T-cell (primary cell): ENCODE data around the gene CNTNAP2. TPM values are rescaled to one million over a fixed set of nuclear protein-coding genes. Genes with fewer than 3 reads are reported as not detected.

Experiments
- ATAC-seq, 4 experiments: fragments of 200-7000 bp in 3 of 4; fragments of 150-1000 bp in 1 of 4; cut with Tn5 transposase; replicated peaks in 1 of 4; 1 replicate in 3 of 4; 2 replicates in 1 of 4; pipeline ENCODE4 v1.10.0; 2021; ENCODE audit warnings: moderate library complexity in 3 of 4, mild to moderate bottlenecking in 2 of 4, moderate number of reproducible peaks in 1 of 4
- CTCF ChIA-PET, 2 donors: fragments of 300-600 bp; sonication (Branson Sonifier 250); formaldehyde crosslinking; loops; one replicate each; lab custom pipeline; 2022; ENCODE audit warnings: antibody characterized with exemption in 2 of 2; lab: Charles Lee
- POLR2A ChIA-PET, 2 donors: fragments of 300-600 bp; sonication (Branson Sonifier 250); formaldehyde crosslinking; loops; one replicate each; lab custom pipeline; 2022; ENCODE audit warnings: antibody characterized with exemption in 2 of 2; lab: Charles Lee
- DNase-seq, 35 experiments: peaks; one replicate each; pipeline versions ENCODE4 v3.0.0 to v3.0.0-alpha.2; 2013 to 2023
- H3K27ac ChIP-seq: one replicate; pipeline ENCODE4 v1.5.1; 2013; ENCODE audit warnings: low read length
- H3K27me3 ChIP-seq, 2 experiments: replicated peaks in 1 of 2; 1 replicate in 1 of 2; 2 replicates in 1 of 2; pipeline versions ENCODE4 v1.6.1 to v1.7.0; 2013; ENCODE audit warnings: low read length in 1 of 2, mixed read lengths in 1 of 2; ENCODE audit not compliant: control insufficient read depth in 2 of 2, insufficient read depth in 2 of 2; ENCODE audit errors: extremely low read depth in 1 of 2
- H3K36me3 ChIP-seq, 2 donors: 1 replicate in 1 of 2; 2 replicates in 1 of 2; pipeline versions ENCODE4 v1.6.1 to v1.7.0; 2013; ENCODE audit warnings: low read length in 1 of 2; ENCODE audit not compliant: control insufficient read depth in 2 of 2, insufficient read depth in 1 of 2; ENCODE audit errors: extremely low read depth in 1 of 2
- H3K4me1 ChIP-seq, 2 experiments: 1 replicate in 1 of 2; 2 replicates in 1 of 2; pipeline versions ENCODE4 v1.6.1 to v1.7.0; 2013; ENCODE audit warnings: low read length in 2 of 2, mixed read lengths in 1 of 2; ENCODE audit not compliant: insufficient read depth in 2 of 2, control insufficient read depth in 1 of 2; ENCODE audit errors: extremely low read depth in 1 of 2
- H3K4me3 ChIP-seq, 2 donors: 1 replicate in 1 of 2; 2 replicates in 1 of 2; pipeline versions ENCODE4 v1.5.1 to v1.7.0; 2013; ENCODE audit warnings: mild to moderate bottlenecking in 2 of 2, low read length in 1 of 2, moderate library complexity in 1 of 2; ENCODE audit not compliant: control insufficient read depth in 1 of 2; ENCODE audit errors: extremely low read depth in 1 of 2
- H3K9me3 ChIP-seq: 2 replicates; pipeline ENCODE4 v1.7.0; 2013
- H3K27ac Mint-ChIP-seq, 2 donors: one replicate each; pipeline ENCODE4 v1.8.0; 2020 to 2021; ENCODE audit warnings: mild to moderate bottlenecking in 2 of 2, mixed read lengths in 2 of 2
- H3K27me3 Mint-ChIP-seq, 2 donors: one replicate each; pipeline ENCODE4 v1.8.0; 2021 to 2022; ENCODE audit warnings: mixed read lengths in 2 of 2
- H3K36me3 Mint-ChIP-seq: one replicate; pipeline ENCODE4 v1.8.0; 2021; ENCODE audit warnings: mixed read lengths
- H3K4me1 Mint-ChIP-seq, 3 donors: one replicate each; pipeline ENCODE4 v1.8.0; 2020 to 2022; ENCODE audit warnings: mixed read lengths in 3 of 3, mild to moderate bottlenecking in 1 of 3
- H3K4me3 Mint-ChIP-seq, 3 donors: one replicate each; pipeline ENCODE4 v1.8.0; 2020 to 2022; ENCODE audit warnings: mild to moderate bottlenecking in 3 of 3, mixed read lengths in 3 of 3, moderate library complexity in 3 of 3
- H3K9me3 Mint-ChIP-seq, 3 donors: one replicate each; pipeline ENCODE4 v1.8.0; 2020 to 2022; ENCODE audit warnings: mixed read lengths in 3 of 3
- WGBS: methylation state at CpG from one replicate; pipeline ENCODE4 v1.1.5; 2013; ENCODE audit warnings: missing lambda C conversion rate; ENCODE audit not compliant: insufficient coverage; 5-methylcytosine and 5-hydroxymethylcytosine counted together
- total RNA-seq, 35 experiments: library from RNA in 6 of 35; stranded (reverse) in 6 of 35; fragments of 120-200 nt in 1 of 35; gene quantifications; one replicate each; pipeline versions ENCODE4 v1.2.1 to v1.2.4 and lab custom pipeline; 2013 to 2026

Gene CNTNAP2
- total RNA-seq, 5 donors from 2014 or later (not counting 1 experiment from before 2014, with no cell fraction given): 0.15 to 0.72 (median 0.21) TPM

DNA sequence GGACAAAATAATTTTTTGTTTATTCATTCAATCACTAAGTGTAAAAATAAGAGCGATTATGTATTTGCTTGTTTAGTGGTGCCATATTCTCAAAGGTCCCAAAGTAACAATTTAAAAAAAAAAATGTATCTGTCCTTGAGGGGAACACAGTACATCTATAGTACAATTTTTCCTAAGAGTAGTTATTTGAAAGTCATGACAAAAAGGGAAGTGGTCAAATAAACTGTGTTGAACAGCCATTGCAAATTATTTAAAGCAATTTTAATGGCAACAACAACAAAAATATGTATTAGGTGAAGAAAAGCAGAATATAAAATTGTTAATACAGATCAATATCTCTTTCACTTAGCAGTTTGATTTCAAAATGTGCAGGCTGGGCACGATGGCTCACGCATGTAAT is 943.5 kb downstream of the CNTNAP2 start:
- no peaks in the 10 kb centered on the region for H3K36me3 Mint-ChIP-seq
- DNase-seq: no peak
- CTCF ChIA-PET: no interaction called here
- H3K27me3 Mint-ChIP-seq: no peaks in the 10 kb centered on the region
- 100% methylated on average over 2 of the region's 3 CpGs for WGBS
- H3K9me3 ChIP-seq: no peaks in the 10 kb centered on the region
- POLR2A ChIA-PET: no interaction called here
- no peak overlapping the region for H3K4me3 Mint-ChIP-seq
- ATAC-seq: no peak
- H3K4me1 ChIP-seq: no peaks in the 10 kb centered on the region
- H3K27me3 ChIP-seq: no peaks in the 10 kb centered on the region
- H3K4me3 ChIP-seq: no peak overlapping the region
- no peak overlapping the region for H3K27ac Mint-ChIP-seq
- no peaks in the 10 kb centered on the region for H3K36me3 ChIP-seq
- no peak overlapping the region for H3K27ac ChIP-seq
- H3K9me3 Mint-ChIP-seq: peaks cover 0 to 11% (median 10%) of the 10 kb centered on the region in 3 donors
- H3K4me1 Mint-ChIP-seq: no peaks in the 10 kb centered on the region

DNA sequence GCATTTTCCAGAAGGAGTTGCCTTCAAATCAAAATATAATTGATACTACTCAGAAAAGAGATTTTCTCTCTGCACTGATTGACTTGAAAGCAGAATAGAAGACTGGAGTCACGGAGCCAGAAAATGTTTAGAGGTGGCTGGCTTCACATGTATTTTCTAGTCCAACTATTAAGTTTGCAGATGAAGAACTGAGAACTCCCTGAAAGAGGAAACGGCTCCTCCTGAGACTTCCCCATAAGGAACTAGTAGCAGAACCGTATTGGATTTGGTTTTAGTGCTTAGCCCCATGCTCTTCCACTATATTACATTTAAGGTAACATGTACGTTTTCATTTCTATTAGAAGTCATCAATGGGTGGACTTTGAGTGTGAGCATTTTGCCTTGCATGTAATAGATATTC is 946.3 kb downstream of the CNTNAP2 start:
- H3K9me3 ChIP-seq: no peaks in the 10 kb centered on the region
- no peaks in the 10 kb centered on the region for H3K4me1 Mint-ChIP-seq

DNA sequence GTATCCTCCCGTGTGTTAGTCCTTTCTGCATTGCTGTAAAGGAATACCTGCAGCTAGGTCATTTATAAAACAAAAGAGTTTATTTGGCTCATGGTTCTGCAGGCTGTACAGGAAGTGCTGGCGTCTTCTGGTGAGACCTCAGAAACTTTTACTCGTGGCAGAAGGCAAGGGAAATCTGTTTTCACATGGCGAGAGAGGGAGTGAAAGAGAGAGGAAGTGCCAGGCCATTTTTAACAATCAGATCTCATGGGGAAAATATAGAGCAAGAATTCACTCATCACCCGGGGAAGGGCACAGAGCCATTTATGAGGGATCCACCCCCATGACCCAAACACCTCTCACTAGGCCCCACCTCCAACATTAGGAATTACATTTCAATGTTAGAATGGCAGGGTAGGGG is 952.2 kb downstream of the CNTNAP2 start:
- Histone ChIP-seq H3K9me3 (no peaks in the 10 kb centered on the region), H3K4me3 (no peak overlapping the region), H3K27ac (no peak overlapping the region), H3K27me3 (no peaks in the 10 kb centered on the region), H3K4me1 (no peaks in the 10 kb centered on the region), H3K36me3 (no peaks in the 10 kb centered on the region)
- ChIA-PET POLR2A (no interaction called here), CTCF (no interaction called here)
- no peak overlapping the region for H3K27ac Mint-ChIP-seq
- WGBS: 88% methylated on average over 1 of the region's 5 CpGs
- H3K27me3 Mint-ChIP-seq: no peaks in the 10 kb centered on the region
- ATAC-seq (no peak), DNase-seq (no peak)
- no peaks in the 10 kb centered on the region for H3K36me3 Mint-ChIP-seq
- H3K4me1 Mint-ChIP-seq: no peaks in the 10 kb centered on the region
- peaks cover 21 to 24% (median 22%) of the 10 kb centered on the region in 3 donors for H3K9me3 Mint-ChIP-seq
- no peak overlapping the region for H3K4me3 Mint-ChIP-seq

More for the DNA sequence above, 946.3 kb downstream of the CNTNAP2 start:
- H3K4me3 Mint-ChIP-seq: no peak overlapping the region
- no peaks in the 10 kb centered on the region for H3K27me3 Mint-ChIP-seq
- ChIA-PET CTCF (no interaction called here), POLR2A (no interaction called here)
- WGBS: no CpG with 5 or more reads among the region's 4 CpGs
- no peak overlapping the region for H3K27ac Mint-ChIP-seq
- no peak for ATAC-seq
- H3K9me3 Mint-ChIP-seq: peaks cover 3 to 10% (median 10%) of the 10 kb centered on the region in 3 donors
- Histone ChIP-seq H3K36me3 (no peaks in the 10 kb centered on the region), H3K27me3 (no peaks in the 10 kb centered on the region), H3K27ac (no peak overlapping the region), H3K4me1 (no peaks in the 10 kb centered on the region), H3K4me3 (no peak overlapping the region)
- no peak for DNase-seq
- no peaks in the 10 kb centered on the region for H3K36me3 Mint-ChIP-seq

DNA sequence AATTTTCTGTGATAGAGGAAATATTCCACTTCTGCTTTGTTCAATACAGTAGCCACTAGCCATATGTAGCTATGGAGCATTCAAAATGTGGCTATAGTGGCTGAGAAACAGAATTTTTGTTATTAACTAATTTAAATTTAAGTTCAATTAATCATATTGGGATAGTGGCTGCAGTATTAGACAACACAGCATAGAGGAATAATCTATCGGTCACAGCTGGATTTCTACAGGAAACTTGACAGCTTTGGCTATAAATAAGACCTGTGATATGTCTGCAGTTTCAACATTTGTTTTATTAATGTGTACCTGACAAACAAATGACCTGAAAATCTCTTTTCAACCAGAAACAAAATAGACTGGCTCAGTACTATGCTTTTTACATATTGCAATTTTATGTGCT is 953.2 kb downstream of the CNTNAP2 start:
- no peaks in the 10 kb centered on the region for H3K4me1 Mint-ChIP-seq
- WGBS: no CpG with 5 or more reads among the region's 1 CpG
- Histone ChIP-seq H3K9me3 (no peaks in the 10 kb centered on the region), H3K36me3 (no peaks in the 10 kb centered on the region), H3K4me3 (no peak overlapping the region), H3K27ac (no peak overlapping the region), H3K4me1 (no peaks in the 10 kb centered on the region), H3K27me3 (no peaks in the 10 kb centered on the region)
- no peaks in the 10 kb centered on the region for H3K27me3 Mint-ChIP-seq
- POLR2A ChIA-PET: no interaction called here
- no peak overlapping the region for H3K4me3 Mint-ChIP-seq
- no peaks in the 10 kb centered on the region for H3K36me3 Mint-ChIP-seq
- ATAC-seq (no peak), DNase-seq (no peak)
- CTCF ChIA-PET: no interaction called here
- no peak overlapping the region for H3K27ac Mint-ChIP-seq
- H3K9me3 Mint-ChIP-seq: peaks cover 20 to 24% (median 21%) of the 10 kb centered on the region in 3 donors

DNA sequence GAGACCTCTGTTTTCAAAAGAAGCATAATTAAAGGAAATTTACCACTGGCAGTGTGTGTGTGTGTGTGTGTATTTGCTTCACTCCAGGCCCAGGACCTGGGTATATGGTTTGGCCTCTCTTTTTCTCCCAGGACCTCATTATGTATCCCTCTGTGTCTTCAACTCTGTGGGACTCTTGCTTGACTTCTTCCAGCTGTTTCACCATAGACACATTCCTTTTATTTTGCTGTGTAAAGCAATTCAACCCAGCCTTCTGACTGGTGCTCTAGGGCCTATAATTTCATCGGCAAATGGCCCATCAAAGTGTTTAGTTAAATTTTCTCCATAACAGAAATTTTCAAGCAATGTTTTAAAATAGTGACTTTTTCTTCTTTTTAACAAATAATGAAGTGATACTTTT is 954.3 kb downstream of the CNTNAP2 start:
- H3K4me1 Mint-ChIP-seq: no peaks in the 10 kb centered on the region
- ChIA-PET CTCF (no interaction called here), POLR2A (no interaction called here)
- no peaks in the 10 kb centered on the region for H3K27me3 ChIP-seq
- no peak overlapping the region for H3K4me3 Mint-ChIP-seq
- no peaks in the 10 kb centered on the region for H3K36me3 Mint-ChIP-seq
- no peak overlapping the region for H3K4me3 ChIP-seq
- WGBS: no CpG with 5 or more reads among the region's 1 CpG
- no peaks in the 10 kb centered on the region for H3K36me3 ChIP-seq
- H3K9me3 ChIP-seq: no peaks in the 10 kb centered on the region
- peaks cover 20 to 21% (median 21%) of the 10 kb centered on the region in 3 donors for H3K9me3 Mint-ChIP-seq
- ATAC-seq: no peak
- DNase-seq: no peak
- H3K27ac Mint-ChIP-seq: no peak overlapping the region
- H3K27me3 Mint-ChIP-seq: no peaks in the 10 kb centered on the region
- H3K27ac ChIP-seq: no peak overlapping the region
- H3K4me1 ChIP-seq: no peaks in the 10 kb centered on the region

DNA sequence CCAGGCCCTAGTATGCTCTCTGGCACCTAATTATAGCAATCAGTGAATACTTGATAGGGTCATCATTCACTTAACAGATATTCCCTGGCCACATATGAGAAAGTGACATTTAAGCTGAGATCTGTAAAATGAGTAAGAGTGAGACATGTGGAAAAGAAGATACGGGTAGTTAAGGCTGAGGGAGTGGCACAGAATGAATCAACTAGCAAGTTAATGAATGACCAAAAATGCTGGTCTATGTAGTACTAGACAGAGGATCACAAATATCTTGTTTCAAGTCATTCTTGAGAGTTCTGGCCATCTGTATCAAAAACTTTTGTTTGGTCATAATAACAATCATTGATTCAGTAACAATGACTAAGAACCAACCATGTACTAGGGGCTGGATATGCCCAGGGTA is 954.9 kb downstream of the CNTNAP2 start:
- Histone ChIP-seq H3K9me3 (no peaks in the 10 kb centered on the region), H3K36me3 (no peaks in the 10 kb centered on the region), H3K4me1 (no peaks in the 10 kb centered on the region), H3K27ac (no peak overlapping the region), H3K4me3 (no peak overlapping the region), H3K27me3 (no peaks in the 10 kb centered on the region)
- DNase-seq (no peak), ATAC-seq (no peak)
- no peak overlapping the region for H3K4me3 Mint-ChIP-seq
- POLR2A ChIA-PET: no interaction called here
- CTCF ChIA-PET: no interaction called here
- no peaks in the 10 kb centered on the region for H3K27me3 Mint-ChIP-seq
- no peaks in the 10 kb centered on the region for H3K4me1 Mint-ChIP-seq
- H3K36me3 Mint-ChIP-seq: no peaks in the 10 kb centered on the region
- 78% methylated on average over 1 of the region's 1 CpG for WGBS
- H3K9me3 Mint-ChIP-seq: peaks cover 21% of the 10 kb centered on the region in 3 donors
- no peak overlapping the region for H3K27ac Mint-ChIP-seq

DNA sequence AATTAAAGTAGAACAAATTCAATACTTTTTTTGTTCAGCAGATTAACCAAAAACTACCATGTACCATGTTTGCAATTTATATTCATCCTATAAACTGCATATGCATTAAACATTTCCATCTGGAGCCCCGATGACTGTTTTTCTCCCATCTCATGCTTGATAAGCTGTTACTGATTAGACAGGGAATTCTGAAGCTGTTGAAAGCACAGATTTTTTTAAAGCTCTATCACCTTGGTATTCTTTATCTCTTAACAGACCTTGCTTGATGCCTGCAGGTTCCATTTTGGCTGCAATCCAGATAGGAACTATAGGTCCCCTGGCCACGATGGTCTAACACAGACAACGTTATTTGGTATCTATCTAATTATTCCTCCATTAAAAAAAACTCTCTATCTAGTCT is 961.7 kb downstream of the CNTNAP2 start:
- DNase-seq (no peak), ATAC-seq (no peak)
- H3K4me1 Mint-ChIP-seq: no peaks in the 10 kb centered on the region
- WGBS: no CpG with 5 or more reads among the region's 3 CpGs
- Histone ChIP-seq H3K4me3 (no peak overlapping the region), H3K27me3 (no peaks in the 10 kb centered on the region), H3K36me3 (no peaks in the 10 kb centered on the region), H3K4me1 (no peaks in the 10 kb centered on the region), H3K9me3 (no peaks in the 10 kb centered on the region), H3K27ac (no peak overlapping the region)
- POLR2A ChIA-PET: no interaction called here
- CTCF ChIA-PET: no interaction called here
- no peaks in the 10 kb centered on the region for H3K27me3 Mint-ChIP-seq
- H3K4me3 Mint-ChIP-seq: no peak overlapping the region
- H3K36me3 Mint-ChIP-seq: no peaks in the 10 kb centered on the region
- H3K27ac Mint-ChIP-seq: no peak overlapping the region
- H3K9me3 Mint-ChIP-seq: peaks cover 4 to 16% (median 6%) of the 10 kb centered on the region in 3 donors
